Measurements from ENCODE around the gene HMG20B. TPM values are rescaled to one million over a fixed set of nuclear protein-coding genes. Genes with fewer than 3 reads are reported as not detected.

The HMG20B gene
- polyA plus RNA-seq, 1 donor = 59.6 TPM

GRCh38 chr19:3536429-3537100, 36.2 kb upstream of the HMG20B start:
- Histone ChIP-seq H3K9me3 (ENCODE audit: control insufficient read depth, low read depth, low read length) (peaks cover 7% of the 10 kb centered on the region), H3K4me1 (ENCODE audit: control insufficient read depth, insufficient read depth, low read length) (no peaks in the 10 kb centered on the region), H3K27ac (ENCODE audit: low read length) (no peak overlapping the region), H3K27me3 (ENCODE audit: control insufficient read depth, insufficient read depth, low read length) (no peaks in the 10 kb centered on the region), H3K36me3 (ENCODE audit: control insufficient read depth, insufficient read depth, low read length) (peaks cover 62% of the 10 kb centered on the region), H3K4me3 (ENCODE audit: low read length) (no peak overlapping the region)
- WGBS (ENCODE audit: insufficient coverage, low lambda C conversion rate) = no CpG with 5 or more reads among the region's 27 CpGs
- no peak for DNase-seq

GRCh38 chr19:3537101-3537437, 35.7 kb upstream of the HMG20B start:
- no CpG with 5 or more reads among the region's 13 CpGs for WGBS (ENCODE audit: insufficient coverage, low lambda C conversion rate)
- Histone ChIP-seq H3K4me3 (ENCODE audit: low read length) (no peak overlapping the region), H3K36me3 (ENCODE audit: control insufficient read depth, insufficient read depth, low read length) (peaks cover 57% of the 10 kb centered on the region)

GRCh38 chr19:3537438-3538240, 35.1 kb upstream of the HMG20B start:
- Histone ChIP-seq H3K4me3 (ENCODE audit: low read length) (no peak overlapping the region), H3K9me3 (ENCODE audit: control insufficient read depth, low read depth, low read length) (peaks cover 7% of the 10 kb centered on the region), H3K27ac (ENCODE audit: low read length) (no peak overlapping the region), H3K27me3 (ENCODE audit: control insufficient read depth, insufficient read depth, low read length) (no peaks in the 10 kb centered on the region), H3K36me3 (ENCODE audit: control insufficient read depth, insufficient read depth, low read length) (peaks cover 53% of the 10 kb centered on the region), H3K4me1 (ENCODE audit: control insufficient read depth, insufficient read depth, low read length) (no peaks in the 10 kb centered on the region)
- DNase-seq = no peak
- WGBS (ENCODE audit: insufficient coverage, low lambda C conversion rate) = no CpG with 5 or more reads among the region's 22 CpGs

More at GRCh38 chr19:3537101-3537437, 35.7 kb upstream of the HMG20B start:
- H3K27ac ChIP-seq (ENCODE audit: low read length) = no peak overlapping the region
- peaks cover 7% of the 10 kb centered on the region for H3K9me3 ChIP-seq (ENCODE audit: control insufficient read depth, low read depth, low read length)
- no peak for DNase-seq
- H3K4me1 ChIP-seq (ENCODE audit: control insufficient read depth, insufficient read depth, low read length) = no peaks in the 10 kb centered on the region
- H3K27me3 ChIP-seq (ENCODE audit: control insufficient read depth, insufficient read depth, low read length) = no peaks in the 10 kb centered on the region

- H3K4me1 ChIP-seq (ENCODE audit: control insufficient read depth, insufficient read depth, low read length) = no peaks in the 10 kb centered on the region
- DNase-seq = no peak
- H3K27me3 ChIP-seq (ENCODE audit: control insufficient read depth, insufficient read depth, low read length) = no peaks in the 10 kb centered on the region
- H3K36me3 ChIP-seq (ENCODE audit: control insufficient read depth, insufficient read depth, low read length) = peaks cover 46% of the 10 kb centered on the region
- no peak overlapping the region for H3K4me3 ChIP-seq (ENCODE audit: low read length)
- no CpG with 5 or more reads among the region's 25 CpGs for WGBS (ENCODE audit: insufficient coverage, low lambda C conversion rate)
- H3K9me3 ChIP-seq (ENCODE audit: control insufficient read depth, low read depth, low read length) = peaks cover 5% of the 10 kb centered on the region
- no peak overlapping the region for H3K27ac ChIP-seq (ENCODE audit: low read length)
Observed at GRCh38 chr19:3538258-3538929, 34.4 kb upstream of the HMG20B start.

GRCh38 chr19:3538965-3539755, 33.6 kb upstream of the HMG20B start, which contains the start of gene TEKTIP1:
TSS of gene TEKTIP1 (plus strand) at chr19:3539174. CDS start at chr19:3539178, 4 bp downstream.
- no CpG with 5 or more reads among the region's 28 CpGs for whole genome bisulfite sequencing (ENCODE audit: insufficient coverage, low lambda C conversion rate)
- Histone ChIP-seq H3K36me3 (ENCODE audit: control insufficient read depth, insufficient read depth, low read length) (peaks cover 41% of the 10 kb centered on the region), H3K27me3 (ENCODE audit: control insufficient read depth, insufficient read depth, low read length) (no peaks in the 10 kb centered on the region), H3K4me1 (ENCODE audit: control insufficient read depth, insufficient read depth, low read length) (no peaks in the 10 kb centered on the region), H3K9me3 (ENCODE audit: control insufficient read depth, low read depth, low read length) (peaks cover 5% of the 10 kb centered on the region), H3K4me3 (ENCODE audit: low read length) (no peak within 1 kb of the TSS), H3K27ac (ENCODE audit: low read length) (no peak within 1 kb of the TSS)
- no peak for DNase-seq

- H3K36me3 ChIP-seq (ENCODE audit: control insufficient read depth, insufficient read depth, low read length) = peaks cover 38% of the 10 kb centered on the region
- H3K27me3 ChIP-seq (ENCODE audit: control insufficient read depth, insufficient read depth, low read length) = no peaks in the 10 kb centered on the region
- no peak overlapping the region for H3K4me3 ChIP-seq (ENCODE audit: low read length)
- no peaks in the 10 kb centered on the region for H3K4me1 ChIP-seq (ENCODE audit: control insufficient read depth, insufficient read depth, low read length)
- no CpG with 5 or more reads among the region's 1 CpG for WGBS (ENCODE audit: insufficient coverage, low lambda C conversion rate)
- H3K9me3 ChIP-seq (ENCODE audit: control insufficient read depth, low read depth, low read length) = peaks cover 5% of the 10 kb centered on the region
- no peak overlapping the region for H3K27ac ChIP-seq (ENCODE audit: low read length)
- no peak for DNase-seq
Observed at GRCh38 chr19:3539756-3540118, 33.0 kb upstream of the HMG20B start.

GRCh38 chr19:3543150-3544057, 29.3 kb upstream of the HMG20B start:
- Histone ChIP-seq H3K27me3 (ENCODE audit: control insufficient read depth, insufficient read depth, low read length) (no peaks in the 10 kb centered on the region), H3K9me3 (ENCODE audit: control insufficient read depth, low read depth, low read length) (peaks cover 7% of the 10 kb centered on the region), H3K36me3 (ENCODE audit: control insufficient read depth, insufficient read depth, low read length) (peaks cover 17% of the 10 kb centered on the region), H3K4me1 (ENCODE audit: control insufficient read depth, insufficient read depth, low read length) (no peaks in the 10 kb centered on the region), H3K27ac (ENCODE audit: low read length) (no peak overlapping the region), H3K4me3 (ENCODE audit: low read length) (no peak overlapping the region)
- DNase-seq = no peak
- no CpG with 5 or more reads among the region's 47 CpGs for WGBS (ENCODE audit: insufficient coverage, low lambda C conversion rate)

GRCh38 chr19:3544058-3544376, 28.7 kb upstream of the HMG20B start:
- H3K9me3 ChIP-seq (ENCODE audit: control insufficient read depth, low read depth, low read length) = peaks cover 7% of the 10 kb centered on the region
- H3K4me1 ChIP-seq (ENCODE audit: control insufficient read depth, insufficient read depth, low read length) = no peaks in the 10 kb centered on the region
- H3K36me3 ChIP-seq (ENCODE audit: control insufficient read depth, insufficient read depth, low read length) = peaks cover 17% of the 10 kb centered on the region
- no peak overlapping the region for H3K27ac ChIP-seq (ENCODE audit: low read length)
- no peak for DNase-seq
- no peaks in the 10 kb centered on the region for H3K27me3 ChIP-seq (ENCODE audit: control insufficient read depth, insufficient read depth, low read length)
- H3K4me3 ChIP-seq (ENCODE audit: low read length) = no peak overlapping the region
- WGBS (ENCODE audit: insufficient coverage, low lambda C conversion rate) = no CpG with 5 or more reads among the region's 9 CpGs

- Histone ChIP-seq H3K27ac (ENCODE audit: low read length) (no peak overlapping the region), H3K9me3 (ENCODE audit: control insufficient read depth, low read depth, low read length) (peaks cover 2% of the 10 kb centered on the region), H3K4me1 (ENCODE audit: control insufficient read depth, insufficient read depth, low read length) (no peaks in the 10 kb centered on the region), H3K4me3 (ENCODE audit: low read length) (no peak overlapping the region), H3K27me3 (ENCODE audit: control insufficient read depth, insufficient read depth, low read length) (no peaks in the 10 kb centered on the region), H3K36me3 (ENCODE audit: control insufficient read depth, insufficient read depth, low read length) (peaks cover 11% of the 10 kb centered on the region)
- DNase-seq = peak in 1 of 2 donors; percentile 26
- WGBS (ENCODE audit: insufficient coverage, low lambda C conversion rate) = no CpG with 5 or more reads among the region's 30 CpGs
Observed at GRCh38 chr19:3544742-3545668, 27.7 kb upstream of the HMG20B start.
